BLaER1 treated with 17β-estradiol and CSF1 and Interleukin-3, amounts not matched to agents 10 nM and 100 nM (cell line): ENCODE data around the gene LRRC27.

ENCODE experiments used
- H3K27ac ChIP-seq, 11 experiments: shearing (Covaris generic); formaldehyde crosslinking; 2 replicates each; pipeline ENCODE4 v1.8.1; 2022
- H3K27me3 ChIP-seq, 11 experiments: shearing (Covaris generic); formaldehyde crosslinking; 2 replicates each; pipeline ENCODE4 v1.8.1; 2022
- H3K36me3 ChIP-seq, 11 experiments: shearing (Covaris generic); formaldehyde crosslinking; 2 replicates each; pipeline ENCODE4 v1.8.1; 2022
- H3K4me1 ChIP-seq, 10 experiments: shearing (Covaris generic); formaldehyde crosslinking; 2 replicates each; pipeline ENCODE4 v1.8.1; 2022
- H3K4me2 ChIP-seq, 11 experiments: shearing (Covaris generic); formaldehyde crosslinking; 2 replicates each; pipeline ENCODE4 v1.8.1; 2022
- H3K4me3 ChIP-seq, 10 experiments: shearing (Covaris generic); formaldehyde crosslinking; 2 replicates each; pipeline ENCODE4 v1.8.1; 2022
- H3K9ac ChIP-seq, 11 experiments: shearing (Covaris generic); formaldehyde crosslinking; 2 replicates each; pipeline ENCODE4 v1.8.1; 2022
- H3K9me3 ChIP-seq, 11 experiments: shearing (Covaris generic); formaldehyde crosslinking; replicated peaks in 1 of 11; 2 replicates each; pipeline ENCODE4 v1.8.1; 2022
- H4K20me1 ChIP-seq, 11 experiments: shearing (Covaris generic); formaldehyde crosslinking; 2 replicates each; pipeline ENCODE4 v1.8.1; 2022
- Cebpa-rat ChIP-seq, 11 experiments: shearing (Covaris generic); IDR thresholded peaks; 2 replicates each; pipeline ENCODE4 v1.8.1; 2022

Gene LRRC27

DNA sequence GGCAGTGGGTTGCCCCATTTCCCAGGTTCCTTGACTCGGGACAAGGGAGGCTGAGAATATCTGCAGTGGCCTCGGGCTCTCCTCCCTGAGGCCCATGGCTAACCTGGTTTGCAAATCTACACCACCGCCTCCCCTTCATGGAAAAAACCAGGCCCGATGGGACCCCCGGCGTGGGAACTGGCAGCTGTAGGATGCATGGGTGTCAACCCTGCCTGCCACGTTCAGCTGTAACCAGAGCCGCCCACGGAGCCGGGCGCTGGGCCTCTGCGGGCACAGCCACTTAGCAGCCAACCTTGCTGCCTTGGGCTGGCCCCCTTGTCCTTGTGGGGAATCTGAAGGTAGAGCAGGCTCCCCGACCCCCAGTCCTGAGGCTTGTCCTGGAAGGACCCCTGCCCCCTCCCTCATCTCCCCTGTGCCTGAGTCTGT lies 66.6 kb downstream of the LRRC27 start:
- Histone ChIP-seq H3K4me2 (peak overlapping the region; percentile 85 to 100 (median 98)), H3K9me3 (no peaks in the 10 kb centered on the region), H3K27me3 (peaks cover 0 to 24% (median 15%) of the 10 kb centered on the region in 11 experiments; a peak in 14 of 22 replicates), H3K27ac (peak overlapping the region in 1 of 11 experiments; percentile 86; a peak in 3 of 22 replicates), H4K20me1 (peaks cover 10 to 86% (median 63%) of the 10 kb centered on the region in 11 experiments; a peak in 19 of 22 replicates), H3K9ac (peak overlapping the region in 8 of 11 experiments; percentile 87 to 96 (median 90); a peak in 9 of 22 replicates), H3K36me3 (peaks cover 0 to 5% (median 0%) of the 10 kb centered on the region in 11 experiments; a peak in 1 of 22 replicates), H3K4me1 (peaks cover 76 to 89% (median 86%) of the 10 kb centered on the region in 10 experiments), H3K4me3 (peak overlapping the region in 7 of 10 experiments; percentile 68 to 87 (median 82); a peak in 13 of 20 replicates)
- TF ChIP-seq Cebpa-rat (IDR thresholded peaks at IDR 0.05), result no peak

DNA sequence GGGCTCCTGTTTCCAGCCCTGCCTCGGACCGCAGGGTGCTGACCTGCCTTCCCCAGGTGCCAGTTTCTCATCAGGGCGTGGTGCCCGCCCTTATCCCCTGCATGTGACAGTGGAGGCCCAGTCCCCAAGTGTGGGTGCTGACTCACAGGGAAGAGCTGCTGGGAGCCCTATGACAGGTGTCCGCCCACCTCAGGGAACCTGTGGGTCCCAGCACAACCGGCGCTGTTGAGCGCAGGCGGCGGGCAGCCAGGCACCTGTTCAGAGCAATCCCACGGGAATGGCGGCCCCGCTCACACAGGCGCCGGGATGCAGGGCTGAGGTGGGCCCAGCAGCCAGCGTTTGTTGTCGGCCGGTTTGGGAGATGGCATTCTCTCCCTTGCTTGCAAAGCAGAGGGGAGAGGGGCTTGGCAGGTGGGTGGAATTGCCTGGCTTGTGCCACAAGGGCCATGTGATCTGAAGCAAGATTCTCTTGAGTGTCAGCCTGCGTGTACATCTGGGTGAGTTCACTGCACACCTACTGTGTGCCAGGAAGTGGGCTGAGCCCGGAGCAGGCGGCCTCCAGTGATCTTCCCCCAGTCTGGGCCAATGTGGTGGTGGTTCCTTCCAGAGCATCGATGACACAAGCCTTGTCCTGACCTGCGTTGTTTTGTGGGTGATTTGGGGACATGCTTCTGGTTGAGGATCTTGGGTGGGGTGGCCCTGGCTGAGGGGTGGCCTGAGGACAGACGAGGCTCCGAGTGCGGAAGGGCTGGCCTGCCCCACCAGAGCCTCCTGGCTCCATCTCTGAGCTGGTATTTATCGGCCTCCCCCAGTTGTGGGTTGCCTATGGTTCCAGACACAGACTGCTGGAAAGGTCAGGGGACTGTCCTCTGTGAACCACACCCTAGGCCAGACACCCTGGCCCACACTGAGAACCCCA lies 67.4 kb downstream of the LRRC27 start:
- Histone ChIP-seq H3K9ac (peak overlapping the region in 3 of 11 experiments; percentile 59 to 62 (median 59); a peak in 4 of 22 replicates), H3K9me3 (no peaks in the 10 kb centered on the region), H4K20me1 (peaks cover 10 to 87% (median 55%) of the 10 kb centered on the region in 11 experiments; a peak in 19 of 22 replicates), H3K36me3 (peaks cover 0 to 5% (median 0%) of the 10 kb centered on the region in 11 experiments; a peak in 2 of 22 replicates), H3K4me1 (peaks cover 68 to 89% (median 86%) of the 10 kb centered on the region in 10 experiments), H3K4me2 (peak overlapping the region; percentile 85 to 100 (median 98)), H3K27ac (no peak overlapping the region), H3K4me3 (no peak overlapping the region), H3K27me3 (peaks cover 0 to 24% (median 15%) of the 10 kb centered on the region in 11 experiments; a peak in 14 of 22 replicates)
- TF ChIP-seq Cebpa-rat (IDR thresholded peaks at IDR 0.05), result no peak

DNA sequence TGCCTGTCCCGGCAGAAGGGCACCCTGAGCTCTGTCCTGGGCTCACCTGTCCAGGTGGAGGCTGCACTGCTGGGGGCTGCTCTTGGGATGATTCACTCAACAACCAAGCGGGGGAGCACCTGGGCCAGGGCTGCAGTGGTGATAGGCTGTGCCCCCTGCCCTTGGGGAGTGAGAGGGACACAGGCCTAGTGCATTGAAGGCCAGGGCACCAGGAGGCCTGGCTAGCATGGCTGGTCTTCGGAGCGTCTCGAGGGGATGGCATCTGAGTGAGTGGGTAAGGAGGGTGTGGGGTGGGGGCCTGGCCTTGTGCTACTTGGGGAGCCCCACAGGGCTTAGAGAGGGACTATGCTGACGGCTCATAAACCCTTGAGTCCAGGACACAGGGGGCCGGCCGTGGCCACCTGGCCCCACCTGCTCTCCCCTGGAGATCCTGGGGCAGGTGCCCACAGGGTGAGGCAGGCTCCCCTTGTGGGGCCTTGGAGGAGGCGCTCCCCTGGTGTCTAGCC lies 68.1 kb downstream of the LRRC27 start:
- Histone ChIP-seq H3K27me3 (peaks cover 0 to 20% (median 12%) of the 10 kb centered on the region in 11 experiments; a peak in 14 of 22 replicates), H3K9ac (peak overlapping the region in 10 of 11 experiments; percentile 2 to 62 (median 35); a peak in 12 of 22 replicates), H3K27ac (peak overlapping the region in 5 of 11 experiments; percentile 4 to 62 (median 35); a peak in 8 of 22 replicates), H3K4me2 (peak overlapping the region; percentile 65 to 99 (median 97)), H4K20me1 (peaks cover 10 to 81% (median 52%) of the 10 kb centered on the region in 11 experiments; a peak in 19 of 22 replicates), H3K4me1 (peaks cover 61 to 83% (median 80%) of the 10 kb centered on the region in 10 experiments), H3K36me3 (peaks cover 0 to 9% (median 3%) of the 10 kb centered on the region in 11 experiments; a peak in 13 of 22 replicates), H3K9me3 (no peaks in the 10 kb centered on the region), H3K4me3 (no peak overlapping the region)
- no peak for TF ChIP-seq Cebpa-rat (IDR thresholded peaks at IDR 0.05)

DNA sequence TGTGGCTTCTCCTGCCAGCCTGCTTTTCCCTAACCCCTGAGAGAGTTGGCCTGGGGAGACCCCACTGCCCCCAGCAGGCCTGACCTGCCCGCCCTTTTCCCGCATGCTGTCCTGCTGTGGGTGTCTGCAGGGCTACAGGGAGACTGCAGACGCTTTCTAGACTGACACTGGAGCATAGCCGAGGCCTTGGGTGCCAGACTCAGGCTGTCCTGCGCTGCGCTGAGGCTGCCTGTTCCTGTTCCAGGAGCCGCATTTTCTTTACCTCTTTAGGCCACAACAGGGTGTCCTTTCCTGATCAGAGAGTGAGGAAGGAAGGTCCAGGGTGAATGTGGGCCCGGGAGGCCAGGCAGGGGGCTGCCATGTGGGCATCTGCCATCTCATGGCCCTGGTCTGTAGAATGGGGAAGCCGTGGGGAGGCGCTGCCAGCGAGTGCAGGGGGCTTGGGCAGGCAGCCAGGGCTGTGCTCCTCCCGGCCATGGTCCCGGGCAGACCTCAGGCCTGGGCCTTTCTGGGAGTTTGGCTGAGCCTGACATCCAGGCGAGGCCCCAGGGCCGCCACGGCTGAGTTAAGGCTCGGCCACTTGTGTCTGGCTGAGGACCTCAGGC lies 68.7 kb downstream of the LRRC27 start:
- Histone ChIP-seq H3K4me2 (peak overlapping the region; percentile 65 to 99 (median 97)), H4K20me1 (peaks cover 10 to 75% (median 48%) of the 10 kb centered on the region in 11 experiments; a peak in 19 of 22 replicates), H3K27me3 (peaks cover 0 to 14% (median 7%) of the 10 kb centered on the region in 11 experiments; a peak in 14 of 22 replicates), H3K36me3 (peaks cover 0 to 15% (median 9%) of the 10 kb centered on the region in 11 experiments; a peak in 17 of 22 replicates), H3K9me3 (no peaks in the 10 kb centered on the region), H3K4me3 (0 out of 20 replicates have a peak overlapping the region, but pooled peaks of 1 of the 10 experiments have one; percentile 13), H3K9ac (peak overlapping the region in 10 of 11 experiments; percentile 2 to 62 (median 48); a peak in 14 of 22 replicates), H3K27ac (peak overlapping the region in 7 of 11 experiments; percentile 4 to 62 (median 31); a peak in 9 of 22 replicates), H3K4me1 (peaks cover 56 to 82% (median 75%) of the 10 kb centered on the region in 10 experiments)
- TF ChIP-seq Cebpa-rat (IDR thresholded peaks at IDR 0.05), result no peak

DNA sequence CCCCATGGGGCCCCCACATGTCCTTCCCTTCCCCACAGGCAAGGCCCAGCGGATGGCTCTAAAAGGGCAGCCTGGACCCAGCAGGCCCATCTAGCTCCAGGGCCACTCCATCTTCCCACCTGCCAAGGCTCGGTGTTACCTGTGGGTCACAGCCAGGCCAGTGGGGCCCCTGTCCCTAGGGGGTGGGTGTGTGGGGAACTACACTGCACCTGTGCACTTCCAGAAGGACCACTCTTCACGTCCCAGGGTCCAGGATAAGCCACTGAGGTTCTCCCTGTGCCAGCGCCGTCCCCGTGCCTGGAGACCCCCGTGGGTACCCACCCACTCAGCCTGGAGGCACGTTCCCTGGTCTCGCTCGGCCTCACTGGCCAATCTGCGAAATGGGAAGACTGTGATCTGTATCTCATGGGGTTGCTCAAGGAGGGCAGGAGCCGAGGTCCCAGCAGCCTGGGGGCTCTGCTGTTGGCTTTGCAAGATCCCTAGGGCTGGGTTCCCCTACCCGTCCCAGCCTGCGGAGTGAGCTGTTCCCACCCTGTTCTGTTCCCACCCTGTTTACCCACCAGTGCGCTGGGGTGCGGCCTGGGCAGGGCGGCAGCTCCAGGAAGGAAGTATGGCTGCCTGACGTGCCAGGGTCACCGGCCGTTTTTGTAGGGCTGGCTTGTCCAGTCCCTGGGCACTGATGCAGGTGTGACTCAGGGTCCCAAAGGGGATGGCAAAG lies 69.6 kb downstream of the LRRC27 start:
- H3K9me3 ChIP-seq, result no peaks in the 10 kb centered on the region
- peaks cover 57 to 83% (median 75%) of the 10 kb centered on the region in 10 experiments for H3K4me1 ChIP-seq
- peak overlapping the region; percentile 4 to 62 (median 39); a peak in 14 of 22 replicates for H3K9ac ChIP-seq
- H4K20me1 ChIP-seq, result peaks cover 10 to 73% (median 48%) of the 10 kb centered on the region in 11 experiments; a peak in 19 of 22 replicates
- no peak for TF ChIP-seq Cebpa-rat (IDR thresholded peaks at IDR 0.05)
- H3K4me3 ChIP-seq, result no peak overlapping the region
- peaks cover 0 to 7% (median 0%) of the 10 kb centered on the region in 11 experiments; a peak in 5 of 22 replicates for H3K27me3 ChIP-seq
- peaks cover 0 to 24% (median 13%) of the 10 kb centered on the region in 11 experiments; a peak in 17 of 22 replicates for H3K36me3 ChIP-seq
- peak overlapping the region; percentile 65 to 99 (median 97) for H3K4me2 ChIP-seq
- peak overlapping the region in 7 of 11 experiments; percentile 22 to 62 (median 47); a peak in 8 of 22 replicates for H3K27ac ChIP-seq

DNA sequence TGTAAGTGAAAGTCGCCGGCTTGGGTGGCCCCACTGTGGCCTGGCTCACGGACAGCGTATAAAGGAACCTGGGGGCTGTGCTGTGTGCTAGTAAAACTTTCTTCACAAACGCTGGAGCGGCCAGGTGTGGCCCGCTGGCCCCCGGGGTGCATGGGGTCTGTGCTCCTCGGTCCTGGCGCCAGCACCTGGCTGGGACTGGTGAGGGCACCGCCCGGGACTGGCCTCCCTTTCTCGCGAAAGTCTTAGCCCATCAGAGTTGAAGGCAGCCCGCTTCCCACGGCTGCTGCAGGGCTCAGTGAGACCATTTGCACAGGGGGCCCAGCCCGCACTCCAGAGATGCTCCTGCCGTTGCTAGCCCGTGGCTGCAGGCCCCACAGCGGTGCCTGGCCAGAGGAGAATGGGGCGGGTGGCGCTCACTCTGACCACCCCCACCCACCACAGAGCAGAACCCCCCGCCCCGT lies 70.8 kb downstream of the LRRC27 start:
- Histone ChIP-seq H4K20me1 (peaks cover 10 to 83% (median 48%) of the 10 kb centered on the region in 11 experiments; a peak in 19 of 22 replicates), H3K9ac (peak overlapping the region in 2 of 11 experiments; percentile 14 to 59; a peak in 1 of 22 replicates), H3K36me3 (peaks cover 0 to 29% (median 13%) of the 10 kb centered on the region in 11 experiments; a peak in 17 of 22 replicates), H3K4me3 (no peak overlapping the region), H3K27ac (no peak overlapping the region), H3K27me3 (peaks cover 0 to 7% (median 0%) of the 10 kb centered on the region in 11 experiments; a peak in 5 of 22 replicates), H3K9me3 (no peaks in the 10 kb centered on the region), H3K4me1 (peaks cover 68 to 92% (median 85%) of the 10 kb centered on the region in 10 experiments), H3K4me2 (peak overlapping the region; percentile 65 to 99 (median 97); a peak in 20 of 22 replicates)
- no peak for TF ChIP-seq Cebpa-rat (IDR thresholded peaks at IDR 0.05)

DNA sequence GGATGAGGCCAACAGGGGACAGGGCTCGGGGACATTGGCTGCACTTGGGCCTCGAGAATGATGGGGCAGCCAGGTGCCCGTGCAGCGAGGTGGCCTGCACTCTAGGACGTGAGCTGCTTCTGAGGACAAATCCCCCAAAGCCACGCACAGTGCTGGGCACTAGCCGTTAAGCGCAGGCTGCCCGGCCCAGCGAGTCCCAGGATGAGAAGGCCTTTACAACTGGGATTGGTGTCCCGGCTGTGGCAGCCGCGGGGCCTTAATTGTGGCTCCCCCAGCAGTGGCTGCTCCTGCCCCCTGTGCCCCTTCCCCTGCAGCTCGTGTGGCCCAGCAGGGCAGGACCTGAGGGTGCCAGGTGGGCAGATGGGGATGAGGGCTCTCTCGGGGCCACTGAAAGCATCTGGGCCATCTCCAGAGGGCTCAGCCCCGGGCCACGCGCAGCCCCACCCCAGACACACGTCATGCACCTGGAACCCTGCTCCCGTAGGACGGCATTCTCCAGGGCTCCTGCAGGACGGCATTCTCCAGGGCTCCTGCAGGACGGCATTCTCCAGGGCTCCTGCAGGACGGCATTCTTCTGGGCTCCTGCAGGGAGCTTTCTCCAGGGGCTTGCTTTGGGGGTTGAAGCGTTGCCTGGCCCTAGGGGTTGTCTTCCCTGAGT lies 71.6 kb downstream of the LRRC27 start:
- Histone ChIP-seq H3K27ac (no peak overlapping the region), H3K4me2 (peak overlapping the region in 7 of 11 experiments; percentile 14 to 97 (median 50); a peak in 12 of 22 replicates)
- TF ChIP-seq Cebpa-rat (IDR thresholded peaks at IDR 0.05), result no peak

More for the DNA sequence above, 71.6 kb downstream of the LRRC27 start:
- H3K27me3 ChIP-seq, result peaks cover 0 to under 1% (median 0%) of the 10 kb centered on the region in 11 experiments; a peak in 2 of 22 replicates
- H3K36me3 ChIP-seq, result peaks cover 0 to 29% (median 13%) of the 10 kb centered on the region in 11 experiments; a peak in 17 of 22 replicates
- H3K9me3 ChIP-seq, result no peaks in the 10 kb centered on the region
- peaks cover 68 to 92% (median 85%) of the 10 kb centered on the region in 10 experiments for H3K4me1 ChIP-seq
- H3K9ac ChIP-seq, result 0 out of 22 replicates have a peak overlapping the region, but pooled peaks of 1 of the 11 experiments have one; percentile 8
- peaks cover 10 to 82% (median 44%) of the 10 kb centered on the region in 11 experiments; a peak in 19 of 22 replicates for H4K20me1 ChIP-seq
- H3K4me3 ChIP-seq, result no peak overlapping the region
